Lung microvascular endothelial cell (primary cell): ENCODE data around the gene CEACAM6. TPM values are rescaled to one million over a fixed set of nuclear protein-coding genes. Genes with fewer than 3 reads are reported as not detected.

Experiments used
- DNase-seq, 2 donors: peaks; one replicate each; pipeline versions ENCODE4 v3.0.0 to v3.0.0-alpha.2; 2010; ENCODE audit warnings: low read depth in 2 of 2
- total RNA-seq: library from RNA; depleted of rRNA; stranded (reverse); fragments of >200 nt; gene quantifications from 2 replicates; pipeline ENCODE4 v1.2.1, GENCODE V29; 2014

The CEACAM6 gene
- total RNA-seq, 1 donor from 2014 or later, result not detected

DNA sequence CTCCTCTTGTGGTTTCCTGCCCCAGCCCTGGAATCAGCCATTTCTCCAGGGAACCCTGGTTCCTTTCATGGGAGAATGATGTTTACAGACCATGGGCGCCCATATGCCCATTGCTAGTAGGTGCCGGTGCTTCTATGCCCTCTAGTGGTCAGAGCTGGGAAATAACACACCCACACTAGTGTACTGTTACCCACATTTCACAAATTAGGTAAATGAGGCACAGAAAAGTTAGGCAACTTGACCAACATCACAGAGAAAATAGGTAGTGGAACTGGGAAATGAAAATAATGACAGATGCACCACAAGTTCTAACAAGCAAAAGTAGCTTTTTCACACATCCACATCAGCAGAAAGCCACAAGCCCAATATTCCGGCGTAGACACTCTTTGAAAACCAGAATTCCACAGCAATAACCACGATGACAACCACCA, 39.7 kb downstream of the CEACAM6 start:
- DNase-seq, result peak; percentile 42 to 50

DNA sequence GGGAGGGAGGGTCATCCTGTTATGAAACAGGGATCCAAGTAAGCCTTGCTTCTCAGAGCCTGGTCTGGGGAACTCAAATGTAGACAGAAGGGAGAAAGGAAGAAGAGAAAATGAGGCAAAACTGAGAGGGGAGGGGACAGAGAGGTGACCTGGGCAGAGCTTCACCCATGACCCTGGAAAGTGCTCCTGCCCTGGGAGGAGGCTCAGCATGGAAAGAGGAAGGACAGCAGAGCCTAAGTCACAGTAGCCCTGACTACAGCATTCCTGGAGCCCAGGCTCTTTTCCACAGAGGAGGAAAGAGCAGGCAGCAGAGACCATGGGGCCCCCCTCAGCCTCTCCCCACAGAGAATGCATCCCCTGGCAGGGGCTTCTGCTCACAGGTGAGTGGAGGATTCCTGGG, 41.0 kb downstream of the CEACAM6 start, which contains the start of gene CEACAM3:
CEACAM3 (plus strand) TSS at position 226 of the 400 bp plus-strand sequence; CDS start at position 317, 91 bp downstream.
- DNase-seq, result no peak

DNA sequence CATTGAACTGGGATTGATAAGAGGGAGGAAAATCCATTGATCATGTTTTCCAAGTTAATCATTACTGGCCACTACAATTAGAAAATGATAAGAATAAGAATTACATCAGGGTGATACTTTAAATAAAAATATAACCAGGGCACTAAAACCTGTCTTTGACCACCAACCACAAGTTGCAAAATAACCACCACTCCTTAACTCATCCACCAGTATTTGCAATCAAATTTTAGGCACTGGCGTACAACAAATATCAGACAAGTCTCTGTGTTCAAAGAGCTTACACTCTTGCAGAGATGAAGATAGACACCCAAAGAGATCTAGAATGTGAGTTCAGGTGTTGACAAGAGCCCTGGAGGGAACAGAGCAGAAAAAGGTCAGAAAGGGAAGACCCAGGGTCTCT, 41.6 kb downstream of the CEACAM6 start:
- no peak for DNase-seq

DNA sequence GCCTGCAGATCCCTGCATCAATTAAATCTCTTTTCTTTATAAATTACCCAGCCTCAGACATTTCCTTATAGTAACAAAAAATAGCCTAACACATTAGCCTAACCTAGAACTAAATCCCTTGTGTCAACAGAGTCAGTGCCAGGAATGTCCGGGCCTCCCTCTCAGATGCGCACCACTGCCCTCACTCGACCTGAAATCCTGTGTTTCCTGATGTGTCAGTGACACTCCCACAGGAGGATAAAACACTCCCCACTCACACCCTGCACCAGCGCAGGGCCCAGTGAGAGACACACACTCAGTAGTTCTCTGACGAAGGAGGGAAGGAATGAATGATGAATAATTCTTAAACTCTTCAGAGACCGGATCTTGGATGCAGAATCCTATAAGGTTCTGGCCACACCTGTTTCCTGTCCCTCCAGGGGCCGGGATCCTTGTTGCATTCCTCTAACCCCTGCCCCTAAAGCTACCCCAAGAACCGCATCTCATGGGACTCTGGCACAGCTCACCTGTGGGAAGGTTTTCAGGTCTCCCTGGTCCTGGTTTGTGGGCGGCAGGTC, 44.2 kb downstream of the CEACAM6 start:
- DNase-seq, result no peak

DNA sequence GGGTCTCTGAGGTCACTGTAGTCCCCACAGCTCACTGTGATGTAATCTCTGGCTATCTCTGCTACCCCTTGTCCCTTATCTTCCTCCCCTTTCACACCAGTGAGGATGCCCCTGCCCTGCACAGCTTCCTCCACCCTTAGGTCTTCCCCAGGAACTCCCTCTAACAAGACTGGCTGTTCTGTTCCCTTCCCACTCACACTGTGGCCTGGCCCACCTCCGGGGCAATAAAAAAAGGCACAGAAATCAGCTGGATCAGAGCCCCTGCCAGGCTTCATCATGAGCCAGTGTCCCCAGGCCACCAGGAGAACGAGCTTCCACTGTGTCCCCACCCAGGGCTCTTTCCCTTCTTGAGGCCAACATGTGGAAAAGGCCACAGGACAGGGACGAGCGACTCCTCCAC, 45.7 kb downstream of the CEACAM6 start:
- DNase-seq, result no peak

DNA sequence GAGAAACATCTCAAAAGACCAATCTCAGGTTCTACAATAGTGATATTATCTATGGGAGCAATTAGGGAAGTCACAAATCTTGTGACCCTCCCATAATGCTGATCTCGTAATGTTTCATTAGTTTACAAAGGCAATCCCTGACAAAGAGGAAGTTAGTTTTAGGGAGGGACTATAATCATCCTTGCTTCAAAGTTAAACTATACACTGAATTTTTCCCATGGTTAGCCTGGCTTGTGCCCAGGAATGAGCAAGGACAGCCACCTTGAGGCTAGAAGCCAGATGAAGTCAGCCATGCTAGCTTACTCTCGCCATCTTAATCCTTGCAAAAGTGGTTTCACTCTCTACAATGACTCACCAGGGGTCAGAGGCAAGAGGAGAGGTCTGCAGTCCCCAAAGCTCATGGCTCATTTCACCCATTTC, 46.5 kb downstream of the CEACAM6 start:
- DNase-seq, result no peak

DNA sequence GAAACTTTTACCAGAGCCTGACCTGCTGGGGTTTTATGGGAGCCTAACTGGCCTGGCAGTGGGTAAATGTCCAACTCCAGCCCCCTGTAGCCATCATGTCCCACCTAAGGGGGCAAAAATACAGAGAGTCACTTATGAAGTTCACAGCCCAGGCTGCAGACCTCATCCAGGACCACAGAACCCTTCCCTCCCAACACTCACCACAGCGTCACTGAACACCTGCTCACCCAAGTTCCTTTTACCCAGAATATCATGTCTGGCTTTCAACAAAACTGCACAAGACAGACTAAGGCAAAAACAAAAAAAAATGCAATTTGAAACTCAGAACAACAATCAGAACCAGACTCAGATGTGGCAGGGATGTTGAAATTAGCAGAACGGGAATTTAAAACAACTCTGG, 47.4 kb downstream of the CEACAM6 start:
- DNase-seq, result no peak

DNA sequence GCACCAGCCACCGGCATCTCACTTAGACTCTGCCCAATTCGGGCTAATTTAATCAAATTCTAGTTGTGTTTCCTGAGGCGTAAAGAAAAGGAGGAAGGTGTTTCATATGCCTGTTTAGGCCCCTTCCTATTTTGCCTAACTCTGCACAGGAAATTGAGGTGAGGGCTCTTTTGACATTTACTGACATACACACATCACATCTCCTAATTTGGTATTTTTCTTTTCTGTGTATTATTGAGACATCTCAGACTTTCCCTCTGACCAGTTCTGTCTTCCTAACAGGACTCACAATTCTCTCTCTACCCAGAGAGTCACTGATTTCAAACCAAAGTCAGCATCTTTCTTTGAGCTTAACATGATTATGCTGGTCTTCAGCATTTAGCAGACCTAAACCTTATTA, 49.0 kb downstream of the CEACAM6 start:
- DNase-seq, result no peak

DNA sequence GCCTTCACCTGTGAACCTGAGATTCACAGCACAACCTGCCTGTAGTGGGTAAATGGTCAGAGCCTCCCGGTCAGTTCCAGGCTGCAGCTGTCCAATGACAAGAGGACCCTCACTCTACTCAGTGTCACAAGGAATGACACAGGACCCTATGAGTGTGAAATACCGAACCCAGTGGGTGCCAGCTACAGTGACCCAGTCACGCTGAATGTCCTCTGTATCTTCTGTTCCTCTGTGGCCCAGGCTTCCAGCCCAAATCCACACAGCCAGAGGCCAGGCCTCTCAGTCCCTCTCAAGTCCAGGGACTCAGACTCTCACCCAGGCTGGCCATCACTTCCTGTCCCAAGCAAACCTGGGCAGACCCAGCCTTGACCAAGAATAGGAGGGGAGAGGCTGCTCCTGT, 51.8 kb downstream of the CEACAM6 start:
- DNase-seq, result no peak

DNA sequence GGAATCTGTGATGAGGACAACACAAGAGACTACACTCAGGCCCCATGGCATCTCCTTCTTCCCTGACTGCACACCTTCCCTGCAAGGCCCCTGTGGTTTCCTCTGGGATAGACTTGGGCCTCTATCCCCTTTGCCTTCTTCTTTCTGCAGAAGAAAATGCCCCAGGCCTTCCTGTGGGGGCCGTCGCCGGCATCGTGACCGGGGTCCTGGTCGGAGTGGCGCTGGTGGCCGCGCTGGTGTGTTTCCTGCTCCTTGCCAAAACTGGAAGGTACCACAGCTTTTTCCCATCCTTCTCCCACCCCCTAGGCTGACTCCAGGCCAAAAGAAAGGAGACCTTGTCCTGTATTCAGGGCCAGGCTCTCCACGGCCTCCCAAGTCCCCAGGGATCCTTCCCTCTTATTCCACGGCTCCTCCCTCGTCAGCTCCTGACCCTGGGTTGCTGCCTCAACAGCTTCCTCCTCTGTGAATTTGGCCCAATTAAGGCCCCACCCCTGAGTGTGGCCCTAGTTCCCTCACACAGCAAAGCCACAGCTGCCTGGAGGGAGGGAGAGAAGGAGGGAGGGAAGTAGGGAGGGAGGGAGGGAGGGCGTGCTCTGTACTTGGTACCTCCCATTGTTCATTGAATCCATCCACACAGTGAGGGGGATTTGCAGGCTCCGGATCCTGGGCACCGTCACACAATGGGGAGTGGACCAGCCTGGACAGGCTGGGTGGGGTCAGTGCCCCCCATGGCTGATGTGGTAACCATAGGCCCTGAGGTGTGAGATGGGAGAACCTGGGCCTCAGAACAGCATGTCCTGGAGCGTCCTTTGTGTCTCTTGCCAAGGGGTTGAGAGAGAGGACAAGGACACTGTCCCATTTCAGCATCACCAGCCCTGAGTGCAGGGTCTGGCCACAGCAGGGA, 53.6 kb downstream of the CEACAM6 start:
- no peak for DNase-seq

DNA sequence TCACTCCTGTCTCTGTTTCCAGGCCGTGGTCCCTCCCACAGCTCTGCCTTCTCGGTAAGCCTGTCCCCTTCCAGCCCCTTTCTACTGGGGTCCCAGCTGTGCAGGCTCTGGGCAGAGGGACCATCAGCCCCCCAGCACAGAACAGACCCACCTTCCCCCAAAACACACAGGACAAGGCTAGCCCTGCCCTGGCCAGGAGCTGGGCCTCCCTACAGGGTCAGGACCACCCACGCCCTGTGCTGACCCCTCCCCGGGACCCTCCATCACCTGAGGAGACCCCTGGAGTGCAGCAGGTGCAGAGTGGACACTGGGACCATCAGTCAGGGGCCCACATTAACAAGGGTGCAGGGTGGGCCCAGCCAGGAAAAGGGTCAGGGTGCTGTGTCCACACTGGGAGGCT, 55.0 kb downstream of the CEACAM6 start:
- no peak for DNase-seq

DNA sequence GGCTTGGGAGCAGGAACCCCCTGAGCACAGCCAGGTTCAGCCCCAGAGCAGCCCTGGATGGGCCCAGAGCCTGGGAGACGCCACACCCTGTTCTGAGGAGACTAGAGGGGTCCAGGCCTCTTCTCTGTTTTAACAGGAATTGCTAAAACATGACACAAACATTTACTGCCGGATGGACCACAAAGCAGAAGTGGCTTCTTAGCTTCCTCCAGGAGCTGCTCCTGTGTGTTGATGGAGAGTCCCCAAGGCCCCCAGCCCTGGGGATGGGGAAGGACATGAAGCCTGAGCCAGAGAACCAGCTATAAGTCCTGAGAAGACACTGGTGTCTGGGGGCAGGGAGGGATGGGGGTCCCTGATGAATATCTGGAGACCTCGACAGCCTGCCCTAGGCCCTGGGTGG, 55.7 kb downstream of the CEACAM6 start:
- DNase-seq, result no peak

DNA sequence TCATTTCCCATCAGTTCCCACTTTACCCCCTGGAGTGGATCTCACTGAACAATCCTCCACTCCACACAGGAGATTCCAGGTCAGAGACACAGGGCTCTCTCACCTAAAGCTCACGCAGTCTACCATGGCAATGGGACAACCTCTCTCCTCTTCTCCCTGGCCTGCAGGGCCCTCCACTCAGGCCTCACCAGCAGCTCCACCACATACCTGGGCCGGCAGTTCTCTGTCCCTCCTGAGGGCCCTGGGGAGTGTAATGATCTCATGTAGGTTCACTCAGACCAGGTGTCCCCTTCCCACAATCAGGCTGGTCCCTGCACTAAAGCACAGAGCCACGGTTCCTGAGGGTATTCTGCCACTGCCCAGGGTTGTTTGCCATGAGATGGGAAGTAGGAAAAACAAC, 56.7 kb downstream of the CEACAM6 start:
- DNase-seq, result no peak

DNA sequence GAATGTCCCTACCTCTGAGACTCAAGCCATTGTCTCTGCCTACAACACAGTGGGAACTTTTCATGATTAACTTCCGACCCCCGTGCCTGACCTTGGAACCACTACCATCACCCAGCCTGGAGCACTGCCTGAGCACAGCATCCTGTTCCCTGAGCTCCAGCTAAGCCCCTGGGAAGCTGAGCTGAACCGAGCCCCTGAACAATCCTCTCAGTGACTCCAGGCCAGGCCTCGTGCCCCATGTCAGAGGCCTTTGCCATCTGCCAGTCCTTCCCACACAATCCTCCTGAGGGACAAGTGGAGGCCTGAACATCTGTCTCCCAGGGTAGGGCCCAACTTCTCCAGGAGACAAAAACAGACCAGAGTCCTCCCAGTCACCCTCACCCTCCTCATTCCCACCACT, 58.6 kb downstream of the CEACAM6 start:
- no peak for DNase-seq

DNA sequence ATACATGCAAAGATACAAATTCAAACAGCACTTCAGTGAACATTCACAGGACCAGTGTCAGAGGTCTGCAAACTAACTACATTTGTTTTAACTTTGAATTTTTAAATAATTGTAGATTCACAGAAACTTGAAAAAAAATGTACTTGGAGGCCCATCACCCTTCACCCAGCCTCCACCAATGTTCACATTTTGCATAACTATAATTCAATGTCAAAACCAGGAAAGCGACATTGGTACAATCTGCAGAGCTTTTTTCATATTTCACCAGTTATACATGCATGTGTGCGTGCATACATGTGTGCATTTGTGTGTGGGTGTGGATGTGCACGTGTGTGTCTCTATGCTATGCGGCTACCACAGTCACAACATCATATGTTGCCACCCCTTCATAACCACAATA, 60.0 kb downstream of the CEACAM6 start:
- DNase-seq, result no peak

DNA sequence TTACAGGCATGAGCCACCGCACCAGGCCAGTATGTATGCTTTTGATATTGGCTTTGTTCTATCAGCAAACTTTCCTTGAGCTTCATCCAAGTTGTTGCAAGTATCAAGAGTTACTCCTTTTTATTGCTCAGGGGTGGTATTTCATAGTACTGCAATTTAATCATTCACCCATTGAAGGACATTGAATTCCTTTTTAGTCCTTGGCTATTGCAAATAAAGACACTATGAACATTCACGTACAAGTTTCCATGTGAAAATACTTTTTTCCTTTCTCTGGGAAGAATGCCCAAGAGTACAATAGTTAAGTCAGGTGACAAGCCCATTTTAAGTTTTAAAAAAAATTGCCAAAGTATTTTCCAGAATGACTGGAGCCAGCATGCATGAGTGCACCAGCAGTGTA, 61.4 kb downstream of the CEACAM6 start:
- DNase-seq, result peak in 1 of 2 donors; percentile 63

DNA sequence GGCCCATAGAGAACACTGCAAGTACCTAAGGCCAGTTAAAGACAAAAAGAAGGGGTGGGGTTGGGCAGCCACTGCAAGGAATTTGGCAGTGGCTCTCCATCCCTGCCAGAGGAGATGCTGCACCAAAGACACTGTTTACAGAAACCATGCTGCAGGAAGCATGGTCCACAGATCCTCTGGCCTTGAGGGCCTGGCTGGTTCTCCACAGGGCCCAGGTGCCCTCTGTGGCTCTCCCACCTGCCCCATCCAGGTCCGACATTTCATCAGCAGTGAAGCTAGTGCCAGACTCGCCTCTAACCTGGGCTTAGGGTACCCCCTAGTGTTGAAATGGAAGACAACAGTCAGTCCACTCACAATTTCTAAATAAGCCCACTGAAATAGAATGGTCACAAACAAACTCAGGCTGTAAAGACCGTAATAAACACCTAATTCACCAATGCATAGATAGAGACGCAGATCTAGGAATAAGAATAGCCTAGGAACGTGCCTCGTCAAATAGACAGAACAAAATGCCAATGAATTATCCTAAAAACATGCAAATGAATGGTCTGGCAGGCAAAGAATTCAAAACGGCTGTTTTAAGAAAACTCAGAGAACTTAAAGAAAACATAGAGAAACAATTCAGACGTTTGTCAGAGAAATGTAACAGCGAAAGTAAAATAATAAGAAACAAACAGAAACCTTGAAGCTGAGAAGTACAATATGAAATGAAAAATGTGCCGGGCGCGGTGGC, 65.8 kb downstream of the CEACAM6 start:
- peak; percentile 52 to 76 for DNase-seq

Other genes with a start within 250 kb of the CEACAM6 start
- 6.8 and 10.7 TPM in 2 replicates for gene CEACAM21, start 179.4 kb upstream of the CEACAM6 start, total RNA-seq
- gene CEACAM4, start 128.5 kb upstream of the CEACAM6 start, total RNA-seq, result not detected in 2 replicates
- 0.44 and 0.60 TPM in 2 replicates for gene CEACAM7, start 67.3 kb upstream of the CEACAM6 start, total RNA-seq
- not detected in 2 replicates for gene CEACAM5, start 46.9 kb upstream of the CEACAM6 start, total RNA-seq
- not detected in 2 replicates for gene CEACAM3, start 41.1 kb downstream of the CEACAM6 start, total RNA-seq
- gene LYPD4, start 89.2 kb downstream of the CEACAM6 start, total RNA-seq, result not detected in 2 replicates
- gene DMRTC2, start 89.5 kb downstream of the CEACAM6 start, total RNA-seq, result not detected in 2 replicates
- gene RPS19, start 104.7 kb downstream of the CEACAM6 start, total RNA-seq, result 1,113 and 1,209 TPM in 2 replicates
- gene CD79A, start 121.7 kb downstream of the CEACAM6 start, total RNA-seq, result not detected in 2 replicates
- 24.0 and 34.7 TPM in 2 replicates for gene ARHGEF1, start 127.7 kb downstream of the CEACAM6 start, total RNA-seq
- not detected in 2 replicates for gene ERFL, start 172.9 kb downstream of the CEACAM6 start, total RNA-seq
- gene RABAC1, start 203.8 kb downstream of the CEACAM6 start, total RNA-seq, result 125 and 173 TPM in 2 replicates
- under 0.01 TPM in 1 of 2 replicates, not detected in the other for gene ATP1A3, start 238.7 kb downstream of the CEACAM6 start, total RNA-seq